BJ (cell line): Measurements from ENCODE around the gene EID3. TPM values are rescaled to one million over a fixed set of nuclear protein-coding genes. Genes with fewer than 3 reads are reported as not detected.

Experiments
- CTCF ChIA-PET: fragments of 350-600 bp; formaldehyde crosslinking; extraction: SDS; loops from one replicate; lab custom pipeline; 2021; ENCODE audit warnings: antibody characterized with exemption, inconsistent platforms; lab: Yijun Ruan, JAX
- POLR2A ChIA-PET: fragments of 300-600 bp; sonication (Branson Sonifier 250); formaldehyde crosslinking; extraction: SDS; loops from one replicate; lab custom pipeline; 2021; ENCODE audit warnings: antibody characterized with exemption; lab: Charles Lee
- DNase-seq: peaks from one replicate; pipeline ENCODE4 v3.0.0-alpha.2; 2011; ENCODE audit warnings: low read depth
- H3K27me3 ChIP-seq: 2 replicates; pipeline ENCODE4 v1.6.0; 2011; ENCODE audit warnings: low read length; ENCODE audit not compliant: control insufficient read depth, insufficient read depth
- H3K36me3 ChIP-seq: 2 replicates; pipeline ENCODE4 v1.5.1; 2011; ENCODE audit warnings: low read length; ENCODE audit not compliant: control insufficient read depth, insufficient read depth
- H3K4me3 ChIP-seq: 2 replicates; pipeline ENCODE4 v1.5.1; 2011; ENCODE audit warnings: low read depth, mild to moderate bottlenecking, control low read depth, low read length
- CTCF ChIP-seq: IDR thresholded peaks from 2 replicates; pipeline ENCODE4 v1.5.1; 2011; ENCODE audit warnings: low read depth, mild to moderate bottlenecking, control low read depth, inconsistent platforms, low read length, moderate library complexity; ENCODE audit not compliant: insufficient read depth
- polyA plus RNA-seq: library from polyadenylated mRNA; depleted of rRNA; stranded (reverse); fragments of >200 nt; gene quantifications from 2 replicates; pipeline ENCODE4 v1.2.3, GENCODE V29; 2011

Gene EID3
- polyA plus RNA-seq, 1 experiment: 2.0 TPM

- TF ChIP-seq CTCF: no peak
- Histone ChIP-seq H3K27me3 (no peaks in the 10 kb centered on the region), H3K4me3 (no peak overlapping the region), H3K36me3 (peaks cover 31% of the 10 kb centered on the region)
- DNase-seq: no peak
- POLR2A ChIA-PET: no interaction called here
- CTCF ChIA-PET: no interaction called here
Observed at GRCh38 chr12:104347374-104348075, 44.0 kb downstream of the EID3 start.

- no peak for DNase-seq
- Histone ChIP-seq H3K27me3 (no peaks in the 10 kb centered on the region), H3K4me3 (no peak overlapping the region), H3K36me3 (peaks cover 23% of the 10 kb centered on the region)
- ChIA-PET CTCF (no interaction called here), POLR2A (no interaction called here)
- TF ChIP-seq CTCF: no peak
Observed at GRCh38 chr12:104348283-104348993, 44.9 kb downstream of the EID3 start.

- H3K36me3 ChIP-seq: peaks cover 26% of the 10 kb centered on the region
- no peak for DNase-seq
- H3K4me3 ChIP-seq: no peak overlapping the region
- ChIA-PET POLR2A (interaction anchor here (0.6 kb wide), 1 partner anchor 51 kb away, joined by 3 read pairs; no protein-coding TSS in a partner anchor), CTCF (interaction anchor here (1.9 kb wide), 1 partner anchor 10 kb away, joined by 5 read pairs; no protein-coding TSS in a partner anchor)
- TF ChIP-seq CTCF: no peak
- H3K27me3 ChIP-seq: no peaks in the 10 kb centered on the region
Observed at GRCh38 chr12:104348994-104349494, 45.5 kb downstream of the EID3 start.

GRCh38 chr12:104350211-104351056 lies 46.9 kb downstream of the EID3 start:
- no peak for DNase-seq
- CTCF ChIA-PET: interaction anchor here (1.9 kb wide), 1 partner anchor 8 kb away, joined by 5 read pairs; no protein-coding TSS in a partner anchor
- peaks cover 26% of the 10 kb centered on the region for H3K36me3 ChIP-seq
- no peak for TF ChIP-seq CTCF
- H3K4me3 ChIP-seq: no peak overlapping the region
- H3K27me3 ChIP-seq: no peaks in the 10 kb centered on the region
- POLR2A ChIA-PET: no interaction called here
